Measurements from ENCODE around the gene MSGN1. TPM values are rescaled to one million over a fixed set of nuclear protein-coding genes. Genes with fewer than 3 reads are reported as not detected.
"Not testable (repeated sequence)": the region's sequence is repeated elsewhere in the genome, so short reads cannot be mapped to it uniquely, and the experiment has no call there.

The MSGN1 gene
- total RNA-seq, 1 donor from 2014 or later = not detected

GRCh38 chr2:17821080-17821479, 4.8 kb downstream of the MSGN1 start:
- Mint-ChIP-seq H3K27me3 (ENCODE audit: unreplicated experiment) (no peaks in the 10 kb centered on the region), H3K27ac (ENCODE audit: unreplicated experiment) (no peak overlapping the region), H3K36me3 (ENCODE audit: low read depth, unreplicated experiment) (no peaks in the 10 kb centered on the region), H3K4me1 (ENCODE audit: unreplicated experiment) (peaks cover 4% of the 10 kb centered on the region), H3K9me3 (ENCODE audit: unreplicated experiment) (no peaks in the 10 kb centered on the region), H3K4me3 (ENCODE audit: unreplicated experiment) (no peak overlapping the region)
- TF ChIP-seq CTCF (IDR thresholded peaks at IDR 0.05; ENCODE audit: unreplicated experiment) = no peak
- DNase-seq (ENCODE audit: low spot score) = no peak

- Mint-ChIP-seq H3K9me3 (ENCODE audit: unreplicated experiment) (no peaks in the 10 kb centered on the region), H3K27me3 (ENCODE audit: unreplicated experiment) (no peaks in the 10 kb centered on the region), H3K4me3 (ENCODE audit: unreplicated experiment) (no peak overlapping the region), H3K27ac (ENCODE audit: unreplicated experiment) (no peak overlapping the region), H3K36me3 (ENCODE audit: low read depth, unreplicated experiment) (no peaks in the 10 kb centered on the region), H3K4me1 (ENCODE audit: unreplicated experiment) (peaks cover 4% of the 10 kb centered on the region)
- no peak for TF ChIP-seq CTCF (IDR thresholded peaks at IDR 0.05; ENCODE audit: unreplicated experiment)
- DNase-seq (ENCODE audit: low spot score) = no peak
Observed at GRCh38 chr2:17821535-17822444, 5.5 kb downstream of the MSGN1 start.

GRCh38 chr2:17822445-17823117, 6.3 kb downstream of the MSGN1 start:
- Mint-ChIP-seq H3K4me1 (ENCODE audit: unreplicated experiment) (peaks cover 4% of the 10 kb centered on the region), H3K27ac (ENCODE audit: unreplicated experiment) (no peak overlapping the region), H3K27me3 (ENCODE audit: unreplicated experiment) (no peaks in the 10 kb centered on the region), H3K9me3 (ENCODE audit: unreplicated experiment) (no peaks in the 10 kb centered on the region), H3K4me3 (ENCODE audit: unreplicated experiment) (no peak overlapping the region), H3K36me3 (ENCODE audit: low read depth, unreplicated experiment) (no peaks in the 10 kb centered on the region)
- no peak for DNase-seq (ENCODE audit: low spot score)
- no peak for TF ChIP-seq CTCF (IDR thresholded peaks at IDR 0.05; ENCODE audit: unreplicated experiment)

GRCh38 chr2:17823646-17824045, 7.4 kb downstream of the MSGN1 start:
- H3K27me3 Mint-ChIP-seq (ENCODE audit: unreplicated experiment) = not testable (repeated sequence)

GRCh38 chr2:17827316-17827715, 11.1 kb downstream of the MSGN1 start:
- H3K4me3 Mint-ChIP-seq (ENCODE audit: unreplicated experiment) = no peak overlapping the region
- TF ChIP-seq CTCF (IDR thresholded peaks at IDR 0.05; ENCODE audit: unreplicated experiment) = no peak
- H3K36me3 Mint-ChIP-seq (ENCODE audit: low read depth, unreplicated experiment) = no peaks in the 10 kb centered on the region
- no peak overlapping the region for H3K27ac Mint-ChIP-seq (ENCODE audit: unreplicated experiment)
- no peak for DNase-seq (ENCODE audit: low spot score)
- peaks cover 2% of the 10 kb centered on the region for H3K27me3 Mint-ChIP-seq (ENCODE audit: unreplicated experiment)
- H3K9me3 Mint-ChIP-seq (ENCODE audit: unreplicated experiment) = no peaks in the 10 kb centered on the region
- H3K4me1 Mint-ChIP-seq (ENCODE audit: unreplicated experiment) = peaks cover 2% of the 10 kb centered on the region

More at GRCh38 chr2:17823646-17824045, 7.4 kb downstream of the MSGN1 start:
- DNase-seq (ENCODE audit: low spot score); H3K27ac Mint-ChIP-seq (ENCODE audit: unreplicated experiment); H3K36me3 Mint-ChIP-seq (ENCODE audit: low read depth, unreplicated experiment); H3K4me3 Mint-ChIP-seq (ENCODE audit: unreplicated experiment); H3K9me3 Mint-ChIP-seq (ENCODE audit: unreplicated experiment); H3K4me1 Mint-ChIP-seq (ENCODE audit: unreplicated experiment): not testable (repeated sequence)

Data from endothelial cell (in vitro differentiated cells).